Central memory CD8-positive, alpha-beta T cell (primary cell): ENCODE results near the gene CKM.
"Not testable (repeated sequence)": the region's sequence is repeated elsewhere in the genome, so short reads cannot be mapped to it uniquely, and the experiment has no call there.

Source experiments
- ATAC-seq: fragments of 150-1000 bp; cut with Tn5 transposase; replicated peaks from 2 replicates; pipeline ENCODE4 v1.10.0; 2022; ENCODE audit warnings: mild to moderate bottlenecking, moderate FRiP score, moderate number of reproducible peaks; ENCODE audit not compliant: poor library complexity, severe bottlenecking; ENCODE audit errors: extremely low read depth
- DNase-seq, 2 donors: peaks; one replicate each; pipeline ENCODE4 v3.0.0; 2021; ENCODE audit warnings: low spot score in 2 of 2
- H3K27ac Mint-ChIP-seq: one replicate; pipeline ENCODE4 v1.8.0; 2022; ENCODE audit warnings: low read depth, mild to moderate bottlenecking, moderate library complexity, mixed read lengths
- H3K27me3 Mint-ChIP-seq: one replicate; pipeline ENCODE4 v1.8.0; 2022; ENCODE audit warnings: mixed read lengths
- H3K36me3 Mint-ChIP-seq: one replicate; pipeline ENCODE4 v1.8.0; 2022; ENCODE audit warnings: mild to moderate bottlenecking, moderate library complexity, mixed read lengths; ENCODE audit not compliant: insufficient read depth
- H3K4me1 Mint-ChIP-seq: one replicate; pipeline ENCODE4 v1.8.0; 2022; ENCODE audit warnings: mixed read lengths
- H3K4me3 Mint-ChIP-seq: one replicate; pipeline ENCODE4 v1.8.0; 2022; ENCODE audit warnings: mild to moderate bottlenecking, moderate library complexity, mixed read lengths
- H3K9me3 Mint-ChIP-seq: one replicate; pipeline ENCODE4 v1.8.0; 2022; ENCODE audit warnings: mixed read lengths

CKM gene

DNA sequence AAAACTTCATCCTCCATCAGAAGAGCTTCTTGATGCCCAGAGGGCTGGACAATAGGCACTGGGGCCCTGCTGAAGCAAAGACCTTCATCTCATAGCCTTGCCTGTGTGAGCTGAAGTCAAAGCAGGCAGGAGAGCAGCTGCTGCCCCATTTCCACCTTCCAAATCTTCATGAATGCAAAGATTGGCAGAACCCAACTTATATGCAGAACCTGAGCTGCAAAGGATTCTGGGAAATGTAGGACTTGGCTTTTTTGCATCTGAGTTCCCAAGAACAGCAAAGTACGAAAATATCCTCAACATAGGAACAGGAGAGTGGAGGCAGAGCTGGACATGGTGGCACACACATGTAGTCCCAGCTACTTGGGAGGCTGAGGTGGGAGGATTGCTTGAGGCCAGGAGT is 30.8 kb downstream of the CKM start:
- H3K36me3 Mint-ChIP-seq: peaks cover 21% of the 10 kb centered on the region
- DNase-seq (no peak), ATAC-seq (no peak)
- H3K4me3 Mint-ChIP-seq: no peak overlapping the region
- no peaks in the 10 kb centered on the region for H3K9me3 Mint-ChIP-seq
- no peaks in the 10 kb centered on the region for H3K27me3 Mint-ChIP-seq
- no peak overlapping the region for H3K27ac Mint-ChIP-seq
- H3K4me1 Mint-ChIP-seq: no peaks in the 10 kb centered on the region

DNA sequence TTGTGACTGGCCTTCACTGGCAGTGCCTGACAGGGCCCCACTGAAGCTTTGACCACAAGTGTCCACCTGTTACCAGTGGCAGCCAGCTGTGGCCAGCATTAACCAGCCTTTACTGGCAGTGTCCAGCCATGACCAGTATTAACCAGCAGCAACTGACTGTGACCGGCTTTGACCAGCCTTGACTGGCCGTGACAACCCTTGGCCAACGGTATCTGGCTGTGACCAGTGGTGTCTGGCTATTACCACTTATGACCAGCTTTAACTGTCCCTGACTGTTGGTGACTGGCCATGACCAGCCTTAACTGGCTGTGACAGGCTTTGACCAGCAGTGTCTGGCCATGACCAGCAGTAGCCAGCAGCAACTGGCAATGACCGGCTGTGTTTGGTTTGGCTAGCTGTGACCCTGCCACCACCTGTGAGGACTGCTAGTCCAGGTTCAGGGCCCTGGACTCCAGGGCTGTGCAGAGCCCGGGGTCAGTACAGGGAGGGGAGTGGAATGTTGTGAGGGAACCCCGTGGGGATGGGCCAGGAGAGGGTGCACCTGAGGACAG is 32.2 kb downstream of the CKM start:
- Mint-ChIP-seq H3K36me3 (peaks cover 29% of the 10 kb centered on the region), H3K4me3 (no peak overlapping the region), H3K27me3 (no peaks in the 10 kb centered on the region), H3K4me1 (no peaks in the 10 kb centered on the region), H3K27ac (no peak overlapping the region), H3K9me3 (no peaks in the 10 kb centered on the region)
- ATAC-seq (no peak), DNase-seq (no peak)

DNA sequence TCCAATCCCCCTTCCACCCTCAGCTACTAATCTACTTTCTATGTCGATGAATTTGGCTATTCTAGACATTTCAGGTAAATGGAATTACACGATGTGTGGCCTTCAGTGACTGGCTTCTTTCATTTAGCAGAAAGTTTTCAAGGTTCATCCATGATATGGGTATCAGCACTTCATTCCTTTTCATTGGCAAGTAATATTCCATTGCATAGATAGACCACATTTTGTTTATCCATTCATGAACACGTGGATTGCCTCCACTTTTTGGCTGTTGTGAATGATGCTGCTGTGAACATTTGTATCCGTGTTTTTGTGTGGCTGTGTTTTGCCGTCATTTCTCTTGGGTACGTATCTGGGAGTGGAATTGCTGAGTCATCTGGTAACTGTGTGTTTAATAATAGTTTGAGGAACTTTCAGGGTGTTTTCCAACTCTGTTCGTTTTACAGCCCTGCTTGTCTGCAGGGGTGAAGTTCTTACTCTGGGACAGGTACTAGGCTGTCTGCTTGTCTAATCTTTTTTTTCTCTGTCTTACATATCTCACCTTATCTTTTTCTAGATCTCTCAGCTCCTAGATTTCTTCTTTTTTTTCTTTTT is 39.1 kb downstream of the CKM start:
- peak overlapping the region; percentile 13 for H3K27ac Mint-ChIP-seq
- DNase-seq: no peak
- H3K9me3 Mint-ChIP-seq: no peaks in the 10 kb centered on the region
- H3K4me3 Mint-ChIP-seq: no peak overlapping the region
- no peaks in the 10 kb centered on the region for H3K27me3 Mint-ChIP-seq
- ATAC-seq: no peak
- H3K36me3 Mint-ChIP-seq: peaks cover 34% of the 10 kb centered on the region
- H3K4me1 Mint-ChIP-seq: no peaks in the 10 kb centered on the region

DNA sequence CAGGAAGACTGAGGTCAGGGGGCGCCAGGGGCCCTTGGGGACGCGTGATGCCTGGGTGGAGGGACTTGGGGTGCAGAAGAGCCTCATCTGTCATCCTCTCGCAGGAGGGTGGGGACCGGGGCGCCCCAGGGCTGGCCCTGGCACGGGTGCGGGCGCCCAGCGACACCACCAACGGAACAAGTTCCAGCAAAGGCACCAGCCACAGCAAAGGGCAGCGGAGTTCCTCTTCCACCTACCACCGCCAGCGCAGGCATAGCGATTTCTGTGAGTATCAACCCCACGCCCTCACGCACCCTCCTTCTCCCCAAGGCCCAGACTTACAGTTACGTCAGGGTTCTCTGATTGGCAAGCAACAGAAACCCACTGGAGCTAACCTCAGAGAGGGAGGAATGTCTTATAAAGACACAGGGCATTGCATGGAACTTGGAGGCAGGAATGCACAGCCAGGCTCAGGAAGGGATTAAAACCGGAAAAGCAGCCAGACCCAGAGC is 42.2 kb downstream of the CKM start:
- Mint-ChIP-seq H3K27me3 (no peaks in the 10 kb centered on the region), H3K27ac (peak overlapping the region; percentile 46), H3K4me3 (no peak overlapping the region), H3K36me3 (peaks cover 27% of the 10 kb centered on the region), H3K4me1 (no peaks in the 10 kb centered on the region), H3K9me3 (no peaks in the 10 kb centered on the region)
- ATAC-seq: no peak
- no peak for DNase-seq

DNA sequence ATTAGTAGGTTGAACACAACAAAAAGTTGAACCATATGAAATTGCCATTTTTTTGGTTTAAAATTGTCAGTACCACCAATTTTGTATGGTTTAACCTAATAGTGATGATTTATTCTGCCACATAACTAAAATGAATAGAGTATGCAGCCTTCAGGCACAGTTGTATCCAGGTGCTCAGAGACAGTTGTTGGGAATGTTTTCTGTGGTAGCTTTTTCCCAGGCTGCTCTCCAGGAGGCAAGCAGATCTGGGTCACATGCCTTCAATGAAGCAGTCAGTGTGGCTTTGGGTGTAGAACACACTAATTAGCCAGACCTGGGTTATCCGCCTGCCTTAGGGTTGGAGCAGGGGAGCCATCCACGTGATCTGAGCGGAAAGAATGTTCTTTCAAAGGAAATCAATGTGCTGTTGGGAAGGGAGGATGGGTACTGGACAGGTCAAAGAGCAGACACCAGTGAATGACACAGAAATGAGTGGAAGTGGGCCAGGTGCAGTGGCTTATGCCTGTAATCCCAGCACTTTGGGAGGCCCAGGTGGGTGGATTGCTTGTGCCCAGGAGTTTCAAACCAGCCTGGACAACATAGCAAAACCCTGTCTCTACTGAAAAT is 43.0 kb downstream of the CKM start:
- Mint-ChIP-seq H3K4me3 (no peak overlapping the region), H3K27ac (peak overlapping the region; percentile 46), H3K36me3 (peaks cover 33% of the 10 kb centered on the region), H3K9me3 (no peaks in the 10 kb centered on the region), H3K4me1 (no peaks in the 10 kb centered on the region), H3K27me3 (no peaks in the 10 kb centered on the region)
- DNase-seq (no peak), ATAC-seq (no peak)

DNA sequence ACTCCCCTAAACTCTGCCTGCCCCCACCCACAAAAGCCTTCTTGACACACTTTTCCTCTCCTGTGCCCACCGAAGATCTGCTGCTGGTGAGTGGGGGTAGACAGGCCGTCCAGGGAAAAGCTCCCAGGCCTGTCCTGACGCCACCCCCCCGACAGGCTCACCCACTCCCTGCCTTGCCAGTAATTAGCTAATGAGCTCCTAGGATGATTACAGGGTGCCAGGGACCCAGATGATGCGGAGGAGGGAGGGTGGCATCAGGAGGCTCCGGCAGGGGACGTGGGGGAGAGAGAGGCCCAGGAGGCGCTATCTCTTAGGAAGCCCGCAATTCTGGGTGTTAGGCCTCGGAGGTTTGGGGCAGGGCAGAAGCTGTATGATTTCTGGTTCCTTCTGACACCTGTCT is 44.6 kb downstream of the CKM start:
- ATAC-seq (no peak), DNase-seq (no peak)
- Mint-ChIP-seq H3K9me3 (no peaks in the 10 kb centered on the region), H3K36me3 (peaks cover 36% of the 10 kb centered on the region), H3K27me3 (no peaks in the 10 kb centered on the region), H3K4me3 (no peak overlapping the region), H3K27ac (no peak overlapping the region), H3K4me1 (no peaks in the 10 kb centered on the region)

DNA sequence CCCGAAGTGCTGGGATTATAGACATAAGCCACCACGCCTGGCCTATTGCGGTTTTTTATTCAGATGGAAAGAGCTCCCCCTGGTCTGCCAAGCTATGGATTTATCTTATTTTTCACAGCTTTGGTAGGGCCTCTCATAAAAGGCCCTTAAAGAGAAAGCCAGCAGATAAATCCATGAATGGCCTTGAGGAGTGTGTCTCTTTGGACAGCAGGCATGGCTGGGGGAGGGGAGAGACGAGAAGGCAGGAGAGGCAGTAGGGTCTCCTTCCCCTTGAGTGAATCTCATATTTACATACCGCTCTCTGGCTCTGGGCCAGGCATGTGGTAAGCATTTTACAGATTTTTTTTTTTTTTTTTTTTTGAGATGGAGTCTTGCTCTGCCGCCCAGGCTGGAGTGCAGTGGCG is 46.4 kb downstream of the CKM start:
- DNase-seq: no peak
- Mint-ChIP-seq H3K4me3 (no peak overlapping the region), H3K27me3 (no peaks in the 10 kb centered on the region), H3K9me3 (no peaks in the 10 kb centered on the region), H3K4me1 (peaks cover 5% of the 10 kb centered on the region), H3K36me3 (peaks cover 42% of the 10 kb centered on the region), H3K27ac (no peak overlapping the region)
- no peak for ATAC-seq

DNA sequence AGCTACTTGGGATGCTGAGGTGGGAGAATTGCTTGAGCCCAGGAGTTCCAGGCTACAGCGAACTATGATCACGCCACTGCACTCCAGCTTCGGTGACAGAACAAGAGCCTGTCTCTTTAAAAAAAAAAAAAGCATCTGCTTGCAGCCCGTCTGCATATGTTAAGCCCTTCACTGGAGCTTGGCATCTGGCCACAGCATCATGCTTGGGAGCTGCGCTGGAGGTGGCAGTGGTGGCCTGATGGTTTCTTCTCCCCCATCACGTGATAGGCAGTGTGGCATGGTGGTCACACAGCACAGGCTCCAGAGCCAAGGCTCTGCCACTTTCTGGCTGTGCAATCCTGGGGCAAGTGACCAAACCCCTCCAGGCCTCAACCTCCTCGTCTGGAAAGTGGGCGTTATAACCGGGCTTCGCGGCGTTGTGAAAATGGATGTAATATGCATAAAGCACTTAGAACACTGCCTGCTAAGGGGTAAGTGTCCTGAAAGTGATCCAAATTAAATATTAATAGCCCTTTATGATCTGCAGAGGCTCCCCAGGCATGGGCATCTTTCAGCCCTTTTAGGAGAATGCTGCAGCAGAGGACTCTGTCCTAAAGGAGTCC is 47.2 kb downstream of the CKM start:
- Mint-ChIP-seq H3K27ac (no peak overlapping the region), H3K4me1 (peaks cover 5% of the 10 kb centered on the region), H3K36me3 (peaks cover 40% of the 10 kb centered on the region), H3K27me3 (no peaks in the 10 kb centered on the region), H3K9me3 (no peaks in the 10 kb centered on the region), H3K4me3 (no peak overlapping the region)
- DNase-seq (no peak), ATAC-seq (no peak)

DNA sequence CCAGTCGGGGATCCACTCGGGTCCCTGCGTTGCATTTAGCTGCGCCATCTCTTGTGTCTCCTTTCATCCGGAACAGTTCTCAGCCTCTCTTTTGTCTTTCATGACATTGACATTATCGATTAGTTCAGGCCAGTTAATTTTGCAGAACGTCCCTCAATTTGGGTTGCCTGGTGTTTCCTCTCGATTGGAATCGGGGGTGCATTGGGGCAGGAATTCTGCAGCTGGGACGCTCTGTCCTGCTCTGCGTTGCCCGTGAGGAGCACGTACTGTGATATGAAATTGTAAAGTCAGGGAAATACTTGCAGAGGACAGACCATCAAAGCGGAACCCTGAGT is 49.2 kb downstream of the CKM start:
- peaks cover 36% of the 10 kb centered on the region for H3K36me3 Mint-ChIP-seq
- H3K4me1 Mint-ChIP-seq: peaks cover 5% of the 10 kb centered on the region
- no peak overlapping the region for H3K4me3 Mint-ChIP-seq
- no peaks in the 10 kb centered on the region for H3K9me3 Mint-ChIP-seq
- ATAC-seq: no peak
- no peak overlapping the region for H3K27ac Mint-ChIP-seq
- no peaks in the 10 kb centered on the region for H3K27me3 Mint-ChIP-seq
- no peak for DNase-seq

DNA sequence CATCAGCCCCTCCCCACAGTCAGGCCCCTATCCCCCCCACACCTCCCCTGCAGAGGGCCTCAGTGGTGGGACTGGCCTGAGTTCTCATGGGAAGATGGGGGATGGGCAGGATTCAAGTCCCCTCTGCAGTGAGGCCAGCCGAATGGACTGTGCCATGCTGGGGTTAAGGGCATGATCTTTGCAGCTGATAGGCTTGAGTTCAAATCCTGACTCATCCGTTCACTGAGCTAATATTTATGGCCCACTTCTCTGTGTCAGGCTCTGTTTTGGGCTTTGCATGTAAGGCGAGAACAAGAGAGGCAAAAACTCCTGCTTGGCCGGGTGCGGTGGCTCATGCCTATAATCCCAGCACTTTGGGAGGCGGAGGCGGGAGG is 51.0 kb downstream of the CKM start:
- Mint-ChIP-seq H3K36me3 (peaks cover 33% of the 10 kb centered on the region), H3K4me1 (peaks cover 5% of the 10 kb centered on the region), H3K9me3 (no peaks in the 10 kb centered on the region), H3K27me3 (no peaks in the 10 kb centered on the region), H3K4me3 (no peak overlapping the region), H3K27ac (no peak overlapping the region)
- DNase-seq (no peak), ATAC-seq (no peak)

DNA sequence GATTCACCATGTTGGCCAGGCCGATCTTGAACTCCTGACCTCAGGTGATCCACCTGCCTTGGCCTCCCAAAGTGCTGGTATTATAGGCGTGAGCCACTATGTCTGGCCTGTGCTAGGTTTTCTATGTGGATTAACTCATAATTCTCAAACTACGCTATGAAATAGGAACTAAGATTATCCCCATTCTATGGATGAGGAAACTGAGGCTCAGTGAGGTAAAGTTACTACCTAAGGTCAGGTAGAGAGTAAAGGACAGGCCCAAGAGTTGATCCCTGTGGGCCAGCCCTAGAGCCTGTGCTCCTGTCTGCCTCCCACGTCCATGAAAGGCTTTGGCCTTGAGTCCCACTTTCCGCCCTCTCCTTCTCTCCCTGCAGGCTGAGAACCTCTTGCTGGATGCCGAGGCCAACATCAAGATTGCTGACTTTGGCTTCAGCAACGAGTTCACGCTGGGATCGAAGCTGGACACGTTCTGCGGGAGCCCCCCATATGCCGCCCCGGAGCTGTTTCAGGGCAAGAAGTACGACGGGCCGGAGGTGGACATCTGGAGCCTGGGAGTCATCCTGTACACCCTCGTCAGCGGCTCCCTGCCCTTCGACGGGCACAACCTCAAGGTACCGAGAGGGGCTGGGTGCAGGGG is 51.5 kb downstream of the CKM start:
- no peak for ATAC-seq
- Mint-ChIP-seq H3K27ac (no peak overlapping the region), H3K27me3 (no peaks in the 10 kb centered on the region), H3K36me3 (peaks cover 32% of the 10 kb centered on the region), H3K9me3 (no peaks in the 10 kb centered on the region), H3K4me1 (peaks cover 5% of the 10 kb centered on the region), H3K4me3 (no peak overlapping the region)
- DNase-seq: no peak

DNA sequence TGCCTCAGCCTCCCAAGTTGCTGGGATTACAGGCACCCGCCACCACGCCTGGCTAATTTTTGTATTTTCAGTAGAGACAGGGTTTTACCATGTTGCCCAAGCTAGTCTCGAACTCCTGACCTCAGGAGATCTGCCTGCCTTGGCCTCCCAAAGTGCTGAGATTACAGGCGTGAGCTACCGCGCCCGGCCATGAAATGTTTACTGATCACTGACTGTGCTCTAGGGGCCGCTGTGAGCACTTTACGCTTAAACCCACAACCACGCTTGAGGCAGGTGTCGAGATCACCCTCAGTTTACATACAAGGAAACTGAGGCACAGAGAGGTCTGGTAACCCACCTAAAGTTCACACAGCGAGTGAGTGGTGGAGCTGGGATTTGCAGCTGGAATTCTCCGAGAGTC is 52.7 kb downstream of the CKM start:
- H3K4me3 Mint-ChIP-seq, H3K27ac Mint-ChIP-seq, H3K27me3 Mint-ChIP-seq, ATAC-seq, DNase-seq, H3K9me3 Mint-ChIP-seq: not testable (repeated sequence)
- Mint-ChIP-seq H3K36me3 (peaks cover 30% of the 10 kb centered on the region), H3K4me1 (peaks cover 10% of the 10 kb centered on the region)

DNA sequence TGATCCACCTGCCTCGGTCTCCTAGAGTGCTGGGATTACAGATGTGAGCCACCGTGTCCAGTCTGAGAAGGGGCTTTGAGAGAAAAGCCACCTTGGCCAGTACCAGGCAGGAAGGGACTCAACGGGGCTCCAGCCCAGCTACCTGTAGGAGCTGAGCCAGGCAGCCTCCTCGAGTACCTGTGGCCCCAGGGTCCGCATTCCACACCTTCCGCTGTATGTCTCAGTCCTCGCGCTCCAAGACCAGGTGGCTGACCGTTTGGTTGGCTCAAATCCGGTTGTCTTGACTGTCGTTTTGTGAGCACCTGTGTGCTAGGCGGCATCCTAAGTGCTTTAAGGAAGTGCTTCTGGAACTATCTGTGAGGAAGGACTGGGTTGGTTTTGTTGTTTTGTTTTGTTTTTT is 55.4 kb downstream of the CKM start:
- ATAC-seq: no peak
- Mint-ChIP-seq H3K4me1 (peaks cover 8% of the 10 kb centered on the region), H3K4me3 (no peak overlapping the region), H3K27ac (no peak overlapping the region), H3K27me3 (no peaks in the 10 kb centered on the region), H3K36me3 (peaks cover 12% of the 10 kb centered on the region), H3K9me3 (no peaks in the 10 kb centered on the region)
- DNase-seq: no peak
